Esophagus squamous epithelium (tissue), 5 donors: ENCODE measurements around the gene TUBGCP3. TPM values are rescaled to one million over a fixed set of nuclear protein-coding genes. Genes with fewer than 3 reads are reported as not detected.

ENCODE experiments used
- DNase-seq: peaks from one replicate; lab custom pipeline; 2025; lab: John Stamatoyannopoulos, UW
- H3K27ac ChIP-seq, 4 donors: fragments of 200-600 bp; sonication (generic); one replicate each; pipeline ENCODE4 v1.5.1; 2016 to 2019; ENCODE audit warnings: mild to moderate bottlenecking in 1 of 4
- H3K27me3 ChIP-seq, 4 donors: fragments of 200-600 bp; sonication (generic); 1 replicate in 3 of 4; 2 replicates in 1 of 4; pipeline versions ENCODE4 v1.5.1 to v1.6.0; 2017 to 2021; ENCODE audit warnings: antibody characterized with exemption in 1 of 4
- H3K36me3 ChIP-seq, 3 donors: fragments of 200-600 bp; sonication (generic); one replicate each; pipeline ENCODE4 v1.5.1; 2016 to 2019
- H3K4me1 ChIP-seq, 3 donors: fragments of 200-600 bp; sonication (generic); one replicate each; pipeline ENCODE4 v1.5.1; 2017 to 2019
- H3K4me3 ChIP-seq, 4 donors: fragments of 200-600 bp; sonication (generic); 1 replicate in 3 of 4; 2 replicates in 1 of 4; pipeline ENCODE4 v1.5.1; 2016 to 2019; ENCODE audit warnings: mild to moderate bottlenecking in 2 of 4, moderate library complexity in 1 of 4
- H3K9me3 ChIP-seq, 3 donors: fragments of 200-600 bp; sonication (generic); one replicate each; pipeline ENCODE4 v1.5.1; 2016 to 2019
- POLR2A ChIP-seq, 4 donors: fragments of 450-650 bp; IDR thresholded peaks; one replicate each; pipeline ENCODE4 v1.6.1; 2017; ENCODE audit warnings: antibody characterized with exemption in 4 of 4, mild to moderate bottlenecking in 4 of 4, moderate library complexity in 3 of 4
- WGBS, 2 donors: methylation state at CpG; one replicate each; pipeline ENCODE4 v1.1.5; 2018; 5-methylcytosine and 5-hydroxymethylcytosine counted together
- intact Hi-C: fragments of 100-400 bp; cut with DNase I; formaldehyde crosslinking; loops from one replicate; pipeline ENCODE4 v1.15.0; 2022
- total RNA-seq, 4 donors: library from RNA; depleted of rRNA; stranded (reverse); fragments of >200 nt; gene quantifications; one replicate each; pipeline ENCODE4 v1.1.0, GENCODE V29; 2016
- TF ChIP-seq, protein P1 (sequence below), 6 experiments: fragments of 450-650 bp in 4 of 6; fragments of 200-600 bp in 2 of 6; sonication (generic) in 2 of 6; IDR thresholded peaks; one replicate each; pipeline ENCODE4 v1.5.1; 2016 to 2019; ENCODE audit warnings: antibody characterized with exemption in 6 of 6, mild to moderate bottlenecking in 4 of 6, moderate library complexity in 4 of 6
- donor health status: DM: yes; HTN: yes; CAD: no.

Gene TUBGCP3
- total RNA-seq, 4 donors from 2014 or later = 12.9 to 29.4 (median 18.9) TPM

DNA sequence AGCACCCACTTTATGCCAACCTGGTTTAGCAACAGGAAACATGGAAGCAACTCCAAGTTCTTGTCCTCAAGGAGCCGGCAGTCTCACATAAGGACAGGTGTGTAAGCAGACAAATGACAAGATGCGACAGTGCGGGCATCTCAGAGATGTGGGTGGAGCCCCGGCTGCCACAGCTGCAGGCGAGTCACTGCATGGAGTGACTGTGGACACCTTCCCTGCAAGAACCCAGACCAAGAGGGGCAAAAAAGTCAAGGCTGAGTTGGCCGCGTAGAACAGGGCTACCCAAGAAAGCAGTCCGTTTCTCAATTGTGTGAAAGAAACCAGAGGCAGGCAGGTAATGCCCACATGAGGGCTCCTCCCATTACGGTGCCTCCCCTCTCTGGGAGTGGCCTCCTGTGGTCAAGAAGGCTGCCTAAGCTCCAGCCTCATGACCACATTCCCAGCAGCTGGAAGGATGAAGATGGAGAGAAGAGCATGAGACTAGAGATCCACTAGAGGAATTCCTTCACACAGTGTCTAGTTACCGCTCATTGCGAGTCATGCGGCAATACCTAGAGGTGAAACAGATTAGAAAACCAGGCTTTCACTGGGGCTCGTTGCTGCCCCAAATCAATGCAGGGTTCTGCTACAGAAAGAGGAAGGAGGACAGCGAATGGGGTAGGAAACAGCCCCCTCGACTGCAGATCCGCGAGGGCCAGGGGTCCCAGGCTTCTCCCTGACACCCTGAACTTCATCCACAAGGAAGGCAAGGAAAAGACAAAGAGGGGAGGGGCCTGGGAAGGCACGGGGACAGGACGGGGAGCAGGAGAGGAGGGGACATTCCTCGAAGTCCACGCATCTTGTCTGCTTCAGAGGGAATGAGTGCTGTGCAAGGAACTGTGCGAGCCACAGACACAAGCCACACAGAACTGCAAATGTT lies 131.6 kb downstream of the TUBGCP3 start:
- TF ChIP-seq, protein P1, sequence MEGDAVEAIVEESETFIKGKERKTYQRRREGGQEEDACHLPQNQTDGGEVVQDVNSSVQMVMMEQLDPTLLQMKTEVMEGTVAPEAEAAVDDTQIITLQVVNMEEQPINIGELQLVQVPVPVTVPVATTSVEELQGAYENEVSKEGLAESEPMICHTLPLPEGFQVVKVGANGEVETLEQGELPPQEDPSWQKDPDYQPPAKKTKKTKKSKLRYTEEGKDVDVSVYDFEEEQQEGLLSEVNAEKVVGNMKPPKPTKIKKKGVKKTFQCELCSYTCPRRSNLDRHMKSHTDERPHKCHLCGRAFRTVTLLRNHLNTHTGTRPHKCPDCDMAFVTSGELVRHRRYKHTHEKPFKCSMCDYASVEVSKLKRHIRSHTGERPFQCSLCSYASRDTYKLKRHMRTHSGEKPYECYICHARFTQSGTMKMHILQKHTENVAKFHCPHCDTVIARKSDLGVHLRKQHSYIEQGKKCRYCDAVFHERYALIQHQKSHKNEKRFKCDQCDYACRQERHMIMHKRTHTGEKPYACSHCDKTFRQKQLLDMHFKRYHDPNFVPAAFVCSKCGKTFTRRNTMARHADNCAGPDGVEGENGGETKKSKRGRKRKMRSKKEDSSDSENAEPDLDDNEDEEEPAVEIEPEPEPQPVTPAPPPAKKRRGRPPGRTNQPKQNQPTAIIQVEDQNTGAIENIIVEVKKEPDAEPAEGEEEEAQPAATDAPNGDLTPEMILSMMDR (IDR thresholded peaks at IDR 0.05) = no peak
- TF ChIP-seq POLR2A (IDR thresholded peaks at IDR 0.05) = no peak
- 76 to 81% methylated on average over 14 to 21 of the region's 22 CpGs for WGBS, 2 donors
- no peak overlapping the region for H3K4me3 ChIP-seq
- intact Hi-C loops = no loop called here
- no peak overlapping the region for H3K27ac ChIP-seq
- H3K36me3 ChIP-seq = no peaks in the 10 kb centered on the region
- peaks cover 0 to 7% (median 2%) of the 10 kb centered on the region in 3 donors for H3K9me3 ChIP-seq
- no peak for DNase-seq
- peaks cover 0 to 54% (median 0%) of the 10 kb centered on the region in 4 donors for H3K27me3 ChIP-seq
- H3K4me1 ChIP-seq = peaks cover 0 to under 1% (median 0%) of the 10 kb centered on the region in 3 donors

DNA sequence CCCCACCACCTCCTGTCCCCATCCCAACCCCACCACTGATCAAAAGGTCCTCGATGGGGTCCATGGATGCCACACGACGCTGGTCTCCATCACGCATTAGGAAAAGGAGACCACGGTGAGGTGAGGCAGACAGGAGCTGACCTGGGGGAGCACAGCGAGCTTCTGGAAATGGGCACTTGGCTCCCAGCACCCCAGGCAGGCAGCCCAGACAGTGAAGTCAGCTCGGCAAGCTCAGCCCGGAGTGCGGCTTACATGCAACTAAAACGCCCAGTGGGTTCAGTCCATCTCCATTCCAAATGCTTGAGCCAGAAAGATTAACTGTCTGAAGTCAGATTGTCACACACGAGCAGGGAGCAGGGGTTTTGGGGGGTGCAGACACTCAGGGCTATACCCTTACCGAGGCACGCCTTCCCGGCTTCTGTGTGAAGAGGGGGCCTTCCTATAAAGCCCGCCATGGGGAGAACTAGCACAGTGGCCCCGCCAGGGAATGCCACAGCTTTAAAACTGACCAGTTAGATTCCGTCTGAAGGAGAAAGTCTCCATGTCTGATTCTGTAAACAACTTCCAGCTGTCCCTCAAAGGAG lies 132.4 kb downstream of the TUBGCP3 start:
- Histone ChIP-seq H3K36me3 (no peaks in the 10 kb centered on the region), H3K27ac (no peak overlapping the region), H3K27me3 (peaks cover 0 to 59% (median 0%) of the 10 kb centered on the region in 4 donors), H3K4me3 (no peak overlapping the region), H3K9me3 (peaks cover 0 to 3% (median 2%) of the 10 kb centered on the region in 3 donors), H3K4me1 (peaks cover 0 to 4% (median 0%) of the 10 kb centered on the region in 3 donors)
- intact Hi-C loops = no loop called here
- TF ChIP-seq, protein P1 (IDR thresholded peaks at IDR 0.05) = no peak
- no peak for TF ChIP-seq POLR2A (IDR thresholded peaks at IDR 0.05)
- WGBS, 2 donors = 66 to 80% methylated on average over 4 to 12 of the region's 17 CpGs
- DNase-seq = no peak

DNA sequence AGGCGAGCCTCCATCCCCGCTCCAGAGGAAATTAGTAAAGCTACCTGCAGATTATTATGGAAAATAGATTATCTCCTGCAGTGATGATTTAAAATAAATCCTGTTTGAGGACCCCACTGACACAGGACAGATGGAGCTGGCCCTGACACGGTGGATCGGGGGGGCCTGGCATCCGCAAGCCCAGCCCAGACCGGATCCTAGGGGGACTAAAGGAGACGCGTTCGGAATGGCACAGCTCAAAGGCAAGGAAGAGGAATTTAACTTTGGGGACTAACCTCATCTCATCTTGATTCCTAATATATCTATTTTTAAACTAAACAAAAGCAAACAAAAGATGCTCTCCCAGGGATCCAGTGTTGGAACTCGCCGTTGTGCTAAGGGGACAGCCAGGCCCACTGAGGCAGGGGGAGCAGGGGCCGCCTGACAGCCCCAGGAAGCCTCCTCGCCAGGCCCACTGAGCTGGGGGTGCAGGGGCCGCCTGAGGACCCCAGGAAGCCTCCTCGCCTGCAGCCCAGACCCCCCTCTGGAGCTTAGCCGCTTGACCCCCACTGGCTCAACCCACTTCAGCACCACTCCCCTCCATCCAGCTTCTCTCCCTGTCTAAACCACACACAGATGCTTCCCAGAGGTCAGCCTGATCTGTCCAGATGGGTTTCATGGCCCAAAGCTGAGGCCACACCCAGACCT lies 133.2 kb downstream of the TUBGCP3 start:
- peaks cover 0 to 64% (median 0%) of the 10 kb centered on the region in 4 donors for H3K27me3 ChIP-seq
- no peak for DNase-seq
- TF ChIP-seq, protein P1 (IDR thresholded peaks at IDR 0.05) = no peak
- TF ChIP-seq POLR2A (IDR thresholded peaks at IDR 0.05) = no peak
- H3K4me1 ChIP-seq = peaks cover 0 to 4% (median 0%) of the 10 kb centered on the region in 3 donors
- peaks cover 0 to 2% (median under 1%) of the 10 kb centered on the region in 3 donors for H3K9me3 ChIP-seq
- H3K4me3 ChIP-seq = no peak overlapping the region
- 58 to 75% methylated on average over 13 of the region's 16 CpGs for WGBS, 2 donors
- H3K27ac ChIP-seq = no peak overlapping the region
- intact Hi-C loops = no loop called here
- H3K36me3 ChIP-seq = no peaks in the 10 kb centered on the region

DNA sequence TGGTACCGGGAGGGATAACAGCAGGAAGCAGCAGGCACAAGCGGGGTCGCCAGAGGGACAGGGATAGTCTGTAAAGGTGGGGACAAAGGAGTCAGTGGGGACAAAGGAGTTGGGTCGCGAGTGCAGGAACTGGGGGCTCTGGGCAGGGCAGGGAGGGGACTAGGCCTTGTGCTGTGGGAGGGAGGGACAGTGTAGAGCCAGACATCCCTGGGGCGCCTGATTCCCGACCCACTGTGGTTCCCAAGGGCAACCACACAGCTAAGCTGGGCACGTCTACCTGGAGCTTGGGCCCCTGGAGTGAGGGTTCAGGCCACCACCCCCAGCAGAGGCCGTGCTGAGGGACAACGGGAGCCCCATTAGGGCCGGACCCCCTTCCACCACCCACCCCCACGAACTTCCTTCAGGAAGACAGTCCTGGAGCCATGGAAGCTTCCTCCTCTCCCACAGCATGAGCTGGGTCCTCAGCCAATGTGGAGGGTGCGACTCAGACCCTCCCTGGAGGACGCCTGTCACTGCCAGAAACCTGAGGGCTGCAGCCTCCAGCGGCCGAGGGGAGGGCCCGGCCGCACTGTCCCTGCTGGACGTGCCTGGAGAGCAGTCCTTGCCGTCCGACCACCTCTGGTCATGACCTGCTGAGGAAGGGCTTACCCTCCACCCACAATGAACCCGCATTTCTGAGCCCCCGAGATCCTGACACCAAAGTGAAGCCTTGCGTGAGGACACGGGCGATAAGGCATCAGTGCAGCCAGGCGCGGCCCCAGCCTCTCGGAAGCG lies 133.9 kb downstream of the TUBGCP3 start:
- no peak overlapping the region for H3K4me3 ChIP-seq
- intact Hi-C loops = no loop called here
- peaks cover 0 to 4% (median 0%) of the 10 kb centered on the region in 3 donors for H3K4me1 ChIP-seq
- H3K27ac ChIP-seq = no peak overlapping the region
- H3K27me3 ChIP-seq = peaks cover 0 to 64% (median 0%) of the 10 kb centered on the region in 4 donors
- WGBS, 2 donors = 79 to 84% methylated on average over 5 to 13 of the region's 30 CpGs
- TF ChIP-seq, protein P1 (IDR thresholded peaks at IDR 0.05) = no peak
- TF ChIP-seq POLR2A (IDR thresholded peaks at IDR 0.05) = no peak
- H3K36me3 ChIP-seq = no peaks in the 10 kb centered on the region
- H3K9me3 ChIP-seq = no peaks in the 10 kb centered on the region
- DNase-seq = no peak
